Panc1 (cell line): ENCODE measurements around the gene CNTN1. TPM values are rescaled to one million over a fixed set of nuclear protein-coding genes. Genes with fewer than 3 reads are reported as not detected.

ENCODE experiments used
- ATAC-seq: fragments of 200-7000 bp; cut with Tn5 transposase; 2 replicates; pipeline ENCODE4 v1.9.1; 2020; ENCODE audit warnings: mild to moderate bottlenecking, moderate library complexity
- BruUV-seq: library from RNA; stranded (reverse); fragments of 400-500 nt; replicated peaks from 2 replicates; lab custom pipeline; 2021; lab: Mats Ljungman, UMichigan
- CTCF ChIA-PET: fragments of 300-600 bp; sonication (Branson Sonifier 250); formaldehyde crosslinking; loops from one replicate; lab custom pipeline; 2022; ENCODE audit warnings: antibody characterized with exemption; lab: Charles Lee
- POLR2A ChIA-PET: fragments of 300-600 bp; sonication (Branson Sonifier 250); formaldehyde crosslinking; loops from one replicate; lab custom pipeline; 2022; ENCODE audit warnings: antibody characterized with exemption; lab: Charles Lee
- DNase-seq: peaks from one replicate; pipeline ENCODE4 v3.0.0-alpha.2; 2010; ENCODE audit warnings: low read depth, low spot score
- H3K27ac ChIP-seq: 2 replicates; pipeline ENCODE4 v1.5.1; 2011; ENCODE audit warnings: mild to moderate bottlenecking, low read length, inconsistent platforms
- H3K27me3 ChIP-seq: fragments of 200-500 bp; sonication (Bioruptor generic); 2 replicates; pipeline ENCODE4 v1.6.0; 2014; ENCODE audit warnings: low read length, inconsistent platforms; ENCODE audit not compliant: control insufficient read depth, insufficient read depth
- H3K36me3 ChIP-seq: fragments of 200-500 bp; sonication (Bioruptor generic); 2 replicates; pipeline ENCODE4 v1.5.1; 2014; ENCODE audit warnings: inconsistent platforms, mild to moderate bottlenecking, low read length, moderate library complexity; ENCODE audit not compliant: control insufficient read depth, insufficient read depth
- H3K4me1 ChIP-seq: 2 replicates; pipeline ENCODE4 v1.5.1; 2011; ENCODE audit warnings: inconsistent platforms, mild to moderate bottlenecking, low read length, moderate library complexity; ENCODE audit not compliant: control insufficient read depth, insufficient read depth
- H3K4me3 ChIP-seq, 2 experiments: 2 replicates each; pipeline ENCODE4 v1.5.1; 2011 to 2012; ENCODE audit warnings: low read depth in 2 of 2, low read length in 2 of 2, mild to moderate bottlenecking in 2 of 2, inconsistent platforms in 1 of 2, moderate library complexity in 1 of 2
- H3K9me3 ChIP-seq: fragments of 200-500 bp; sonication (Bioruptor generic); 2 replicates; pipeline ENCODE4 v1.5.1; 2014; ENCODE audit warnings: low read depth, mild to moderate bottlenecking, inconsistent platforms, low read length, moderate library complexity; ENCODE audit not compliant: control insufficient read depth, insufficient read depth
- CTCF ChIP-seq: fragments of 450-650 bp; IDR thresholded peaks from 2 replicates; pipeline ENCODE4 v1.5.1; 2017; ENCODE audit warnings: mild to moderate bottlenecking
- POLR2AphosphoS5 ChIP-seq: IDR thresholded peaks from 2 replicates; pipeline ENCODE4 v1.6.1; 2012; ENCODE audit warnings: mild to moderate bottlenecking, low read depth, low read length, moderate library complexity
- SIN3A ChIP-seq: IDR thresholded peaks from 2 replicates; pipeline ENCODE4 v1.6.1; 2012; ENCODE audit warnings: low read depth, mild to moderate bottlenecking, low read length, moderate library complexity, borderline replicate concordance; ENCODE audit not compliant: insufficient read depth
- TCF7L2 ChIP-seq: IDR thresholded peaks from 2 replicates; pipeline ENCODE4 v1.6.1; 2011; ENCODE audit warnings: mild to moderate bottlenecking, low read depth, low read length, inconsistent platforms
- in situ Hi-C: cut with HindIII; loops from 2 replicates; pipeline ENCODE4 v1.10.0; 2016; ENCODE audit warnings: low sequenced_read_pairs, low pct_unique_long_range_greater_than_20kb
- intact Hi-C: fragments of 100-400 bp; cut with micrococcal nuclease; formaldehyde crosslinking; loops from one replicate; pipeline ENCODE4 v1.10.0; 2022; ENCODE audit not compliant: unreplicated experiment
- total RNA-seq: library from RNA; stranded (reverse); gene quantifications from one replicate; pipeline ENCODE4 v1.2.1, GENCODE V29; 2021; ENCODE audit not compliant: unreplicated experiment
- TF ChIP-seq, protein P1 (sequence below), 2 experiments: IDR thresholded peaks; 2 replicates each; pipeline ENCODE4 v1.6.1; 2011 to 2012; ENCODE audit warnings: low read depth in 2 of 2, control low read depth in 1 of 2, low read length in 1 of 2, mild to moderate bottlenecking in 1 of 2, moderate library complexity in 1 of 2; ENCODE audit not compliant: insufficient read depth in 1 of 2

The CNTN1 gene
- total RNA-seq, 1 experiment from 2014 or later: not detected

DNA sequence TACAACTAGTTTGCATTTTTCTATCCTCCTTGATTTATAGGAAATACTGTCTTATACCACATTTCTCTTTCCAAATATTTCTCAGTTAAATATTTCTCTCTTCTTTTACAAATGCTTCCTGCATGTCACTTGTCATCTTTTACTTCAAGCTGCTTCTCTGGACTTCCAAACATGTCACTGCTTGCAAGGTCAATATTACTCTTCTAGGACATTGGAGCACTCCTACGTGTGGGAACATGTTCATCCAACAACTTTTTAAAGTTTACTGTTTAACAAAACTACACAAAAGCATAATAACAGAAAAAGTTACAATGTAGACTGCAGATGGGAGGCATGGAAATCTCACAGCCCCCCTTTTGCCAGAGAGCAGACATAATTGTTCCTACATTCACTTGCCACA is 28.5 kb upstream of the CNTN1 start:
- intact Hi-C loops (no loop called here), in situ Hi-C loops (no loop called here)
- H3K9me3 ChIP-seq: no peaks in the 10 kb centered on the region
- no peaks in the 10 kb centered on the region for H3K27me3 ChIP-seq
- DNase-seq: no peak
- POLR2A ChIA-PET: no interaction called here
- no peaks in the 10 kb centered on the region for H3K36me3 ChIP-seq
- no peaks in the 10 kb centered on the region for H3K4me1 ChIP-seq
- H3K4me3 ChIP-seq: no peak overlapping the region
- CTCF ChIA-PET: no interaction called here
- TF ChIP-seq CTCF (no peak), SIN3A (no peak), POLR2AphosphoS5 (no peak), TCF7L2 (no peak)
- TF ChIP-seq, protein P1, sequence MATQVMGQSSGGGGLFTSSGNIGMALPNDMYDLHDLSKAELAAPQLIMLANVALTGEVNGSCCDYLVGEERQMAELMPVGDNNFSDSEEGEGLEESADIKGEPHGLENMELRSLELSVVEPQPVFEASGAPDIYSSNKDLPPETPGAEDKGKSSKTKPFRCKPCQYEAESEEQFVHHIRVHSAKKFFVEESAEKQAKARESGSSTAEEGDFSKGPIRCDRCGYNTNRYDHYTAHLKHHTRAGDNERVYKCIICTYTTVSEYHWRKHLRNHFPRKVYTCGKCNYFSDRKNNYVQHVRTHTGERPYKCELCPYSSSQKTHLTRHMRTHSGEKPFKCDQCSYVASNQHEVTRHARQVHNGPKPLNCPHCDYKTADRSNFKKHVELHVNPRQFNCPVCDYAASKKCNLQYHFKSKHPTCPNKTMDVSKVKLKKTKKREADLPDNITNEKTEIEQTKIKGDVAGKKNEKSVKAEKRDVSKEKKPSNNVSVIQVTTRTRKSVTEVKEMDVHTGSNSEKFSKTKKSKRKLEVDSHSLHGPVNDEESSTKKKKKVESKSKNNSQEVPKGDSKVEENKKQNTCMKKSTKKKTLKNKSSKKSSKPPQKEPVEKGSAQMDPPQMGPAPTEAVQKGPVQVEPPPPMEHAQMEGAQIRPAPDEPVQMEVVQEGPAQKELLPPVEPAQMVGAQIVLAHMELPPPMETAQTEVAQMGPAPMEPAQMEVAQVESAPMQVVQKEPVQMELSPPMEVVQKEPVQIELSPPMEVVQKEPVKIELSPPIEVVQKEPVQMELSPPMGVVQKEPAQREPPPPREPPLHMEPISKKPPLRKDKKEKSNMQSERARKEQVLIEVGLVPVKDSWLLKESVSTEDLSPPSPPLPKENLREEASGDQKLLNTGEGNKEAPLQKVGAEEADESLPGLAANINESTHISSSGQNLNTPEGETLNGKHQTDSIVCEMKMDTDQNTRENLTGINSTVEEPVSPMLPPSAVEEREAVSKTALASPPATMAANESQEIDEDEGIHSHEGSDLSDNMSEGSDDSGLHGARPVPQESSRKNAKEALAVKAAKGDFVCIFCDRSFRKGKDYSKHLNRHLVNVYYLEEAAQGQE (IDR thresholded peaks at IDR 0.05; ENCODE audit: insufficient read depth in 1 of 2, low read depth in 2 of 2, low read length in 1 of 2): no peak
- no peak for ATAC-seq
- H3K27ac ChIP-seq: no peak overlapping the region
- no TSS peak for BruUV-seq

DNA sequence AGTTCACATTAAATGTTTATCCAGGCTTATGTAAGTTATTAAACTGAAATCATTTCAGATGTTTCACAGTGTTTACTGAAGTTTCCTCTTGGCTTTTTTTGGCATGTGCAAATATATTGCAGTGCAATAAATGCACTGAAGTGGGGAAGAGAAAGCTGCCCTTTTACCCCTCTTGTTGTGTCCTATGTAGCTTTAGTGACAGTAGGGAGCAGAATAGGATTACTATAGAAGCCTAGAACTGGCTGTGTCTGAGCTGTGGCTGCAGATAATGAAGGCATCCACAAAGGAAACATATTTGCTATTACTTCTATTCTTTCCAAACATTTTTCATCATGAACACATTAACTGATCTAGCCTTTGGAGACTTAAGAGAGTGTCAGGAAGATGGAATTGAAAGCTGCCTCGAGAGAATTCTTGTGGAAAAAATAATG is 24.1 kb upstream of the CNTN1 start:
- intact Hi-C loops: no loop called here
- BruUV-seq: no TSS peak
- CTCF ChIA-PET: no interaction called here
- no peaks in the 10 kb centered on the region for H3K27me3 ChIP-seq
- H3K36me3 ChIP-seq: no peaks in the 10 kb centered on the region
- no peaks in the 10 kb centered on the region for H3K9me3 ChIP-seq
- H3K4me1 ChIP-seq: no peaks in the 10 kb centered on the region
- ATAC-seq (no peak), DNase-seq (no peak)
- POLR2A ChIA-PET: no interaction called here
- H3K4me3 ChIP-seq: no peak overlapping the region
- in situ Hi-C loops: no loop called here
- no peak overlapping the region for H3K27ac ChIP-seq
- TF ChIP-seq CTCF (no peak), TCF7L2 (no peak), POLR2AphosphoS5 (no peak), SIN3A (no peak)
- TF ChIP-seq, protein P1 (IDR thresholded peaks at IDR 0.05; ENCODE audit: insufficient read depth in 1 of 2, low read depth in 2 of 2, low read length in 1 of 2): no peak
